HG03378 (cell line): ENCODE measurements around the gene TMPRSS9.
"Not testable (repeated sequence)": the region's sequence is repeated elsewhere in the genome, so short reads cannot be mapped to it uniquely, and the experiment has no call there.

Source experiments
- ATAC-seq: cut with Tn5 transposase; IDR thresholded peaks from one replicate; pipeline ENCODE4 v1.9.1; 2021; ENCODE audit warnings: mild to moderate bottlenecking, moderate library complexity; ENCODE audit not compliant: unreplicated experiment

TMPRSS9 gene

DNA sequence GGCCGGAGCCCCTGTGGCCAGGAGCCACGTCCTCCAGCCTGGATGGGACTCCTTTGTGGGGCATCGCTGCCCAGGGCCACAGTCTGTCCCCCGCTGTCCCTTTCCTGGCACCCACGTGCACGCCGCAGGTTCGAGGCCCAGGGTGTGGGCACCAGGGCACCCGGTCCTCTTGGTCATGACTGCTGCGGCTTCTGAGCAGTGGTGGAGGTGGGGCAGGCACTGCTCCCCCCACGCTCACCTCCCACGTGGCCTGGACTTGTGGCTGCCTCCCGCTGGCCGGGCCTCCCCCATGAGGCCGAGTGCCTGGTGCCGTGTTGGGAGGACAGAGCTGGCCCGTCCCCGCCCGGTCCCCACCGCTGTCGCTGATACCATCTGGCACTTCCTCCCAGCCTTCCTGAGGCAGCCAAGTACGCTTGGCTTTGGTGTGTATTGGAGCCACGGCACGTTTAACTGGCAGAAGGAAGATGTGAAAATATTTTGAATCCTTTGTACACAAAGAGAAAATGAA lies 18.8 kb upstream of the TMPRSS9 start:
- no peak for ATAC-seq

DNA sequence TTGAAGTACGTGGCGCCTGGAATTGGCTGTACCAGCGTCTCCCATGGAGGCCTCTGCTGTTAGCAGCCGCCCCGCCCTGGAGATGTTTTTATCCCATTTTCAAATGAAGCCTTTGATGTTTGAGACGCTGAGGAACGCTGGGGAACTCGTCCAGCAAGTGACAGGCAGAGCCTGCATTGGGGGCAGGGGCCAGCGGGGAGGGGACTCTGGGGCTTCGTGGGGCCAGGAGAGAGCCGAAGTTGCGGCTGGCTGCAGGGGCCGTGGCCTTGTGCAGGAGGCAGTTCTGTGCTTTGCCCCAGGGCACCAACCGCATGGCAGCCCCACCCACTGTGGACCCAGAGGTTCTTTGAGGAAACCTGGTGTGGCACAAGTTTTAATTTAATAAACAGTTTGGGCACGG lies 18.1 kb upstream of the TMPRSS9 start:
- ATAC-seq, result no peak

DNA sequence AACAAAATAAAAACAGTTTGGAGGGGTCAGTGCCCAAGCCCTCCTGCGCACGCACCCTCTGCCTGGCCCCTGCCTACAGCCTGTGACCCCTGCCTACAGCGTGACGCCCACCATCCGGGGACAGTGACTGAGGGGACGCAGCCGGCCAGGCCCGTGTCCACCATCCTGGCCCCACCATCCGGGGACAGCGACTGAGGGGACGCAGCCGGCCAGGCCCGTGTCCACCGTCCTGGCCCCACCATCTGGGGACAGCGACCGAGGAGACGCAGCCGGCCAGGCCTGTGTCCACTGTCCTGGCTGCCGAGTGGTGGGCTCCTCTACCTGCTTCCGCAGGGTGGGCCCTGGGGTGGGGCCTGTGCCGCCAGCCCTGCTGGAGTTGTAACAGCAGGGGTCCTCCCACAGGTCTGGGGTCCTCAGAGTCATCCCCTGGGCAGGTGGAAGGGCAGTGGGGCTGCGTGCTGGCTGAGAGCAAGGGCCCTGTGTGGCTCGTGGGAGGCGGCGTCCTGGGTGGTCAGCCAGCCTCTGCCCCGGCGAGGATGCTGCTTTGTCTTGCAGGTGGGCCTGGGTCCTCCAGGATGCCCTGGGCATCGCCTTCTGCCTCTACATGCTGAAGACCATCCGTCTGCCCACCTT lies 17.3 kb upstream of the TMPRSS9 start:
- no peak for ATAC-seq

DNA sequence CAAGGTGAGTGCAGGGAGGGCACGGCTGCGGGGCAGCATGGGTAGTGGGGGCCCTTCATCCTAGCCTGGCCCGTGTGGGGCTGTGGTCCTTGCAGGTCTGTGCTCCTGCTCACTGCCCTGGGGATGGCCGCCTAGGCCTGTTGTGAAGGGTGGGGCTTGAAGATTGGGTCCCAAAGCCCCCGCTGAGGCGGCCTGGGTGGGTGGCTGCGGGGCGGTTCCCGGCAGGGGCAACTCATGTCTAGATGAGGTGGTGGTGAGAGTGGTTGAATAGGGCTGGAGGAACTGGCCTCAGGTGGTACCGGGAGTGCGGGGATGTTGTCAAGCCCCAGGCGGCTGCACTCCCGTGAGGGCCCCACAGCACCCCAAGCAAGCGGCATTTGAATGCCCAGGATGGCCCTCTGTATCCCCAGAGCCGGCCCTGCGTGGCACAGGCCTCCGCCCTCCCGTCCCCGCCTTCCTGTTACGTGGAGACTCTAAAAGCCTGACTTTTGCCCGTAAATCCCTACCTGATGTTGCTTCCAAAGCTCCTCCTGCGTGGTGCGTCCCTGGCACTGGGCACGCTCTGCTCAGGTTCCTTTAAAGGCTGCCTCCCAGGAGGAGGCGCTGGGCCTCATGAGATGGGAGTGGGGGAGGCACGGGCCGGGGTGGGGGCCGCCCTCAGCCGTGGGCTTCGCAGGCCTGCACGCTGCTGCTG lies 16.6 kb upstream of the TMPRSS9 start:
- ATAC-seq, result no peak

DNA sequence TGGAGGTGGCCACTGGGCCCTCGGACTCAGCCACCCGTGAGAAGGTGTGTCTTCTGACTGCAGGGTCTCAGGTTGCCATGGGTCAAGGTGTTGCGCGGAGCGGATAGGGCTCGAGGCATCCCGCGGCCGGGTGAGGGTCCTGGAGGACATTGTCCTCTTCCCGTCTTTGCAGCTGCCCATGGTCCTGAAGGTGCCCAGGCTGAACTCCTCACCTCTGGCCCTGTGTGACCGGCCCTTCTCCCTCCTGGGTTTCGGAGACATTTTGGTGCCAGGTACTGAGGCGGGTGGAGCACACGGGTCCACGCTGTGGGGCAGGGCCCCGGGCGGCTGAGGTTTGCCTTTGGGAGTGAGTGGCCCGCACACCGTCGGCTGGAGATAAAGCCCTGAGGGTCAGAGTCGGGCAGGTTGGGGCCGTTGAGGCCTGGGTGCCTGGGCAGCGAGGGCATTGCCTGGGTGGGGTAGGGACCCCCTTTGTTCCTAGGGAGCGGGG lies 15.6 kb upstream of the TMPRSS9 start:
- no peak for ATAC-seq

DNA sequence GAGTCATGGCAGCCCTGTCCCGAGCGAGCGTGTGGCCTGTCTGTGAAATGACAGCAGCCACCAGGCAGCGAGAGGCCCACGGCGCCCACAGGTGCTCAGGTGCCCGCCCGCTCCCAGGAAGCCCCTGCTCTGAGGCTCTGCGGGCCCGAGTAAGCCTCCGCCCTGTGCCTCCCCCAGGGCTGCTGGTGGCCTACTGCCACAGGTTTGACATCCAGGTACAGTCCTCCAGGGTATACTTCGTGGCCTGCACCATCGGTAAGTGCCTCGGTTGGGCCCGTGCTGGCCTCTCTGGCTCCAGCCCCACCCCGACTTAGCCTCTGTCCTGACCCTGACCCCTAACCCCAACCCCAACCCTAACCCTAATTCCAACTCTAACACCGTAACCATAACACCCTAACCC lies 15.0 kb upstream of the TMPRSS9 start:
- ATAC-seq, result no peak

DNA sequence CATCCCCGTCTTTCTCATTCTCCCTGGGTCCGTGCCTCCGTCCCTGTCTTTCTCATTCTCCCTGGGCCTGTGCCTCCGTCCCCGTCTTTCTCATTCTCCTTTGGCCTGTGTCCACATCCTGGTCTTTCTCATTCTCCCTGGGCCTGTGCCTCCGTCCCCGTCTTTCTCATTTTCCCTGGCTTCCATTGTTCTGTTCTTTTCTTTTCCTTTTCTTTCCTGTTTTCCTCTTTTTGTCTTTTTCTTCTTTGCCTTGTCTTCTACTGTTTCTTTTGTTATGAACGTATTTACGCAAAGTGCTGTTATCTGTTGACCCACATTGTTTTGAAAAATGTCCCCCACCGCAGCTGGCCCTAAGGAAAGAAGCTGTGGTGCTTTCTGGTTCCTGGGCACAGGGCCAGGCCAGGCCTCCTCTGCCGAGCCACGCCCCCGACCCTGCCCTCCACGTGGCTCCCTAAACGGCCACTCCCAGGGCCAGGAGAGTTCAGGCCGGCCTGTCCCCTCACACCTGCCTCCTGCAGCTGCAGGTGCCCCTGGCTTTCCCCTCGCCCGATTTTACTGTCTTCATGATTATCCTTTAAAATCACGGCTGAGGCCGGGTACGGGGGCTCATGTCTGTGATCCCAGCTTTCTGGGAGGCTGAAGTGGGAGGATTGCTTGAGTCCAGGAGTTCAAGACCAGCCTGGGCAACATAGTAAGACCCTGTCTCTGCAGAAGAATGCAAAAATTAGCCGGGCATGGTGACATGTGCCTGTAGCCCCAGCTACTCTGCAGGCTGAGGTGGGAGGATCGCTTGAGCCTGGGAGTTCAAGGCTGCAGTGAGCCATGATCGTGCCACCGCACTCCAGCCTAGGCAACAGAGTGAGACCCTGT lies 14.0 kb upstream of the TMPRSS9 start:
- no peak for ATAC-seq

DNA sequence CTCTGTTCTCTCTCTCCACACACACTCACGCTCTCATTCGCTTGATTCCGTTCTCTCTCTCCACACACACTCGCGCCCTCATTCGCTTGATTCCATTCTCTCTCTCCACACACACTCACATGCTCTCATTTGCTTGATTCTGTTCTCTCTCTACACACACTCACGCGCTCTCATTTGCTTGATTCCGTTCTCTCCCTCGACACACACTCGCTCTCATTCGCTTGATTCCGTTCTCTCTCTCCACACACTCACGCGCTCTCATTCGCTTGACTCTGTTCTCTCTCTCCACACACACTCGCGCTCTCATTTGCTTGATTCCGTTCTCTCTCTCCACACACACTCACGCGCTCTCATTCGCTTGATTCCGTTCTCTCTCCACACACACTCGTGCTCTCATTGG lies 10.2 kb upstream of the TMPRSS9 start:
- ATAC-seq, result not testable (repeated sequence)

DNA sequence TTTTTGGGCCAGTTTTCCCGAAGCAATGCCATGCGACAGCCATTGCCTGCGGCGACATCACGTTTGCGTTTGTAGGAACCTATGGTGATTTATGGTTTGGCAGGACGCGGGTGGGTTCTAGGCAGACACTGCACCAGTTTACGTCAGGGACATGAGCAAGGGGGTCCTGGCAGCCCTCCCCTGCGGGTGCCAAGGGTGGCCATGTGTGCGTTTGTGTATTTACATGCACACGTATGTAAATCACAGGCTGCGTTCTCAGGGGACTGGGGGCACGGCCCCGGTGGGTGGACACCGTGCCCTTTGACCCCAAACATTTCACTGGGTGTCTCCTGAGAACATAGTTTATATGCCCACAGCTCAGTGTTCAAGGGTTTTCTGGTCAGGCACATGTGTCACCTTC lies 9.4 kb upstream of the TMPRSS9 start:
- ATAC-seq, result no peak

DNA sequence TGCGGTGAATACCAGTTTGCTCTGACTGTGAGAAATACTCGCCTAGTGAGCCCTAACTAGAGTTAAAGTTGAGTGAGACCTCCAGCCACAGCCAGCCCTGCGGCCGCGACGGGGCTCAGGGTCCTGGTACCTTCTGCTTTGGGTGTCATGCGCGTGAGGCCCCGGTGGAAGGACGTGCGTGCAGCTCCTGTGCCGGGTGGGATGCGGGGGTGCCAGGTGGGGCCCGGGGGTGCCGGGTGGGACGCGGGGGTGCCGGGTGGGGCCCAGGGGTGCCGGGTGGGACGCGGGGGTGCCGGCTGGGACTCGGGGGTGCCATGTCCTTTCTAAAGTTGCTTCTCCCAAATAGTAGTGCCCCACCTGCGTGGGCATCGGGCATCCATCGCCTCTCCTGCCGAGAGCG lies 8.5 kb upstream of the TMPRSS9 start:
- no peak for ATAC-seq

DNA sequence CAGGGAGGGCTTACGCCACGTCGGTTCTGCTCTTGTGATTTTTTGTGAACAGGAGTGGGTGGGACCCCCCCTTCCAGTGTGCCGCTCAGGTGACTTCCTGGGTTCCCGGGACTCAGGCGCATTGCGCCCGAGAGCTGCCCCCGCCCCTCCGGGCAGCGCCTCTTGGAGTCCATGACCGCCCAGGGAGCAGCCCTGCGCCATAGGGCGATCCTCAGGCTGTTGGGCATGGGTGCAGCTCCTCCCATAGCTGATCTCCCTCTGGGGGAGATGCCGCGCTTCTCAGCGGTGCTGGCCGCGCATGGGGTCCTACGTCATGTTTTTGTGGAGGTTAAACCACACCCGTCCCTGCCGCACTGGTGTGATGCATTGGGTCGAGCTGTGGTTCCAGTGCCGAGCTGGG lies 7.9 kb upstream of the TMPRSS9 start:
- ATAC-seq, result no peak

DNA sequence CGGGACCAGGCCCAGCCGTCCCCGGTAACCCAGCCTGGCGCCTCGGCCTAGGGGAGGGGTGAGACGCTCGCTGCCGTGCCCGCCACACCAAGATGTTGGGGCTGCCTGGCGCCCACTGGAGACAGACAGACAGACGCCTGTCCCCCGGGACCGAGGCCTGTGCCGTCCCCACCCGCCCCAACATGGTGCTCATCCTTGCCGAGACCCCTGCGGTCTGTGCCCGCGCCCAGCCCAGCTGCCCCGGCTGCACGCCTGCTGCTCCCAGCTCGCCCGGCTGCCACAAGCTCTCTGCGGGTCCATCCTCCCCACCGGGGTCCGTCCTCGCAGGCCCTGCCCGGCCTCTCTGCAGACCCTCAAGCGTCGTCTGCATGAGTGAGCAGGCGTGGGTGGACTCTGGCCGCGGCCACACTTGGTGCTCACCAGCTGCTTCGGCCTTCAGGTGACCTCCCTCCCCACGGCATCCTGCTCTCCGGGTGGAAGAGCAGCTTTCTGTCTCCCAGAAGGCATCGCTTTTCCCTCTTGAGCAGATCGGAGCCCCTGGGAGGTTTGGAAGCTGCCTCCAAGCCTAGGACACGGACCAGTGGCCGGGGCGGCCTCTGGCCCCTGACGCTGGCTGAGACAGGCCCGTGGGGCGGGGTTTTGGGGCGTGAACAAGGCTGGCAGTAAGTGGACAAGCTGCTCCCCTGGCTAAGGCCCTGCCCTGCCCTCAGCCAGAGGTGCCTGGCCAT lies 6.7 kb upstream of the TMPRSS9 start:
- no peak for ATAC-seq

DNA sequence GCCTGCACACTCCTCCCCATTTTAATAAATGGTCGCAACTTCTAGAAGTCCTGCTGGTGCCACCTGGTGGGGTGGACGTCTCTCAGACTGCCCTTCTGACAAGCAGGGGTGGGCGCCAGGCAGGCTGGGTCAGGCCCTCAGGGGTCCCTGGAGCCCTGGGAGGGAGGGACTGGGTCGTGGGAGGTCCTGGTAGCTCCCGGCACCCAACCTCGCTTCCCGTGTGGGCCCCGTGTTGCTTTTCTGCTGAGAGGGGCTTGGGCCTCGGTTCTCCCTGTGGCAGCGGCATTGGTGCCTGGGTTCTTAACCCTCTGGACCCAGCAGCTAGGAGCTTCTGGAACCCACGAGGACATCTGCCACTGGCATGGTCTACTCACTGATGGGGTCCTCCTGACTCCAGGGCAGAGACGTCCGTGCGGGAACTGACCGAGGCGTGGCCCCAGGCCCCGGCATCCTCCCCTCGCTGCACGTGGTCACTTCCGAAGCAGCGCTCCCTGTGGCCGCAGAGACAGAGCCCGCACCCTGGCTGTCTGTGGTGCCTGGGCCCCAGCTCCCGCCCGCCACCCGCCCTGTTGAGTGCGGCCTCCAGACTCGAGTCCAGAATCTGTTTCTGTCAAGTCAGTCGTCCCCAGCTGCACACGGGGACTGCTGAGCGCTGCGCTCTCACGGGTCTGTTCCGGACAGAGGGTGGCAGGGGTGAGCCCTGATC lies 6.0 kb upstream of the TMPRSS9 start:
- ATAC-seq, result no peak

DNA sequence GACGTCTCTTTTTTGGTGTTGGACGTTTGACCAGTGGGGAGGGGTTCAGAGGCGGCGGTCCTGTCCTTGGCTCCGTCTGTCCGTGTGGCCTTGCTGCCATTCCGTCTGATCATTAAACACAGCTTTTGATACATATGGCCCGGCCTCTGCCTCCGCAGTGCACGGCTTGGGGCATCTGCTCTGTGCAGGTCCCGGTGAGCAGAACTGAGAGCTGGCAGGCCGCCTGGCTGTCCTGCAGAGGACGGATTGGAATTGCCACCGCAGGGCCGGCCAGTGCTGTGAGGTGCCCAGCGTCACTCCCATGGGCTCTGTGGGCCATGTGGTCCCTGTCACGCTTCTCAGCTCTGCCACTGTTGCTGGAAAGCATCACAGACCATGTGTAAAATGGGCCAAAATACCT lies 5.4 kb upstream of the TMPRSS9 start:
- no peak for ATAC-seq

DNA sequence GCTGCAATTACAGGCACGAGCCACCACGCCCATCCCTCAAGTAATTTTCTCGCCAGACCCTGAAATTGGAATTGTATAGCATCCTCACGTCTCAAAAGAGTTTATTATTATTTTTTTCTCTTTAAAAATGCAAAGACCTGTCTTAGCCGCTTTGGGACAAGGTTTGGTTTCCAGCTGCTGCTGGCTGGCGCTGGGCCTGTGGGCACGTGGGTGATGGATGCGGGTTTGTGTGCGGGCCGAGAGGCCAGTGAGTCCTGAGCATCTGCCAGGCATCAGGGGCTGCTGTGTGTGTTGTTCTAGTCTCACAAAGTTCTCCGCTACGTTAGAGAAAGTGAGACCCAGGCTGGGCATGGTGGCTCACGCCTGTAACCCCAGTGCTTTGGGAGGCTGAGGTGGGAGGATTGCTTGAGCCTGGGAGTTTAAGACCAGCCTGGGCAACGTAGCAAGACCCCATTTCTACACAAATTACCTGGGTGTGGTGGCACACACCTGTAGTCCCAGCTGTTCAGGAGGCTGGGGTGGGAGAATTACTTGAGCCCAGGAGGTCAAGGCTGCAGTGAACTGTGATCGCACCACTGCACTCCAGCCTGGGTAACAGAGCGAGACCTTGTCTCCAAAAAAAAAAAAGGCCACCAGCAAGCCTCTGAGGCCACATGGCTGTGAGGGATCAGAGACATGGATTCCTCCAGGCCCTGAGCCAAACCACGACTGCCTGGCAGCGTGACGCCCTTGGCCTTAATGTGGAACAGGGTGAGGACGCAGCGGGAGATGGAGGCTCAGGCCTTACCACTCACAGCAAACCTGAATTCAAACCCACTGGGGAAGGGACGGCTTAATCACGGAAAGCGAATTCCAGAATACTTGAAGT lies 4.7 kb upstream of the TMPRSS9 start:
- no peak for ATAC-seq

DNA sequence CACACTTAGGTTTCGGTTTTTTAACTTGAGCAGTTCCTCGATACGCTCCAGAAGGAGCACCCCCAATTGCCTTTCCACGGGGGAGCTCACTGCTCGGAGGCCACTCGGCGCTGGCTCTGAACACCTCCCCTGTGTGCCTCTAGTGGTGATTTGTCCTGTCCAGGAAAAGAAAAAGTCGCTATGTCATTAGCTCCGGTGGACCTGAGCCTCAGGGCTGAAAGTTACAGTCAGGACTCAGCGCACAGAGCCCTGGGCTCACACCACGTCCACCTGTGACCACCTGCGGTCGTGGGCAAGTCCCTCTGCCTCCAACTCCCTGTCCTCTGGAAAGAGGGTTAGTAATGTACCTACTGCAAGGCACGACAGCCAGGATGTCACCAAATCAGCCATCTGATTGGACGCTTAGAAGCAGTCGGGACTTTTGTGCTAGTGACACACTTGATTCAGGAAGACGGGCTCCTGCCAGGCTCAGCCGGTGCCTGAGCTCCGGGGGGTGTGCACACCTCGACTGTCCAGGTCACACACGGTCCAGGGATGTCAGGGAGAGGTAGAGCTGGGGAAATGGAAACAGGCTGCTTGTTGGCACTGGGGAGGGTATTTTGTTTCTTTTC lies 3.9 kb upstream of the TMPRSS9 start:
- no peak for ATAC-seq

DNA sequence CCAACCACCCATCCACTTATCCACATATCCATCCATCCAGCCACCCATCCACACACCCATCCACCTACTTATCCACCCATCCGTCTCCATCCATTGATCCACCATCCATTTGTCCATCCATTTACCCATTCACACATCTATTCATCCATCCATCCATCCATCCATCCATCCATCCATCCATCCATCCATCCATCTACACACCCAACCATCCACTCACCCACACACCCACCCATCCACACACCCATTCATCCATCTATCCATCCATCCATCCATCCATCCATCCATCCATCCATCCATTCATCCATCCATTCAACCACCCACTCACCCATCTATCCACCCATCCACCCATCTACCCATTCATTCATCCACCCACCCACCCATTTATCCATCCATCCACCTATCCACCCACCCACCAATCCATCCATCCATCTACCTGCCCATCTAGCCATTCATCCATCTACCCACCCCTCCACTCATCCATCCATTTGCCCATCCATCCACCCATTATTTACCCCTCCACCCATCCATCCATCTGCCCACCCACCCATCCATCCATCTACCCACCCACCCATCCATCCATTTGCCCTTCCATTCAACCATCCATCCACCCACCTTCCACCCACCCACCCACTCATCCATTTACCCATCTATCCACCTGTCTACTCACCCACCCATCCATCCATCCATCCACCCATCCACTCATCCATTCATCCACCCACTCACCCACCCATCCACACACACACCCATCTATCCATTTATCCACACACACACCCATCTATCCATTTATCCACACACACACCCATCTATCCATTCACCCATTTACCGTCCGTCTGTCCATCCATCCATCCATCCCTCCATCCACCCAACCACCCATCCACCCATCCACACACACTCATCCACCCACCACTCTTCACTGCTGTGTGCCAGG lies 2.5 kb upstream of the TMPRSS9 start:
- ATAC-seq, result no peak
